ENCODE data around the gene ATF7.

ATF7 gene

DNA sequence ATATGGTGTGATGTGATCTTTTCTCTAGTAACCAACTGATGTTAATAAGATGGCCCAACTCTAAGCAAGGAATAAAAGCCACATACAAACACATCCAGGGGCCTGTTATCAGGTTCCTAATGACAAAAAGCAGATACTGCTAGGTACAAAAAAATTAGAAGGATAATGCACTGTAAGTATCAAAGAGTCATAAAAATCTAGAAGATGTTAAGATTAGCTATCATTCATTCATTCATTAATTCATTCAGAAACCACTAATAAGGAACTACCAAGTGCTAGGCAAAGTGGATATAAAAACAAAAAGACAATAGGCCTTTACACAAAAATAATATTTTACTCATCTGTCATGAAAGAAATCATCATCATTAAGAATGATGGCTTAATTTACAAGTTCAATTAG is 21.6 kb downstream of the ATF7 start:
- no peak for TF ChIP-seq ZNF565 (CRISPR knock-in tag; conservative IDR thresholded peaks at IDR 0.05; ENCODE audit: low read depth)
- TF ChIP-seq, protein P1, sequence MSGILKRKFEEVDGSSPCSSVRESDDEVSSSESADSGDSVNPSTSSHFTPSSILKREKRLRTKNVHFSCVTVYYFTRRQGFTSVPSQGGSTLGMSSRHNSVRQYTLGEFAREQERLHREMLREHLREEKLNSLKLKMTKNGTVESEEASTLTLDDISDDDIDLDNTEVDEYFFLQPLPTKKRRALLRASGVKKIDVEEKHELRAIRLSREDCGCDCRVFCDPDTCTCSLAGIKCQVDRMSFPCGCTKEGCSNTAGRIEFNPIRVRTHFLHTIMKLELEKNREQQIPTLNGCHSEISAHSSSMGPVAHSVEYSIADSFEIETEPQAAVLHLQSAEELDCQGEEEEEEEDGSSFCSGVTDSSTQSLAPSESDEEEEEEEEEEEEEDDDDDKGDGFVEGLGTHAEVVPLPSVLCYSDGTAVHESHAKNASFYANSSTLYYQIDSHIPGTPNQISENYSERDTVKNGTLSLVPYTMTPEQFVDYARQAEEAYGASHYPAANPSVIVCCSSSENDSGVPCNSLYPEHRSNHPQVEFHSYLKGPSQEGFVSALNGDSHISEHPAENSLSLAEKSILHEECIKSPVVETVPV (CRISPR knock-in tag; IDR thresholded peaks at IDR 0.05) = no peak
- TF ChIP-seq TOX (CRISPR knock-in tag; IDR thresholded peaks at IDR 0.05; ENCODE audit: borderline replicate concordance) = no peak
- TF ChIP-seq PPARA (CRISPR knock-in tag; IDR thresholded peaks at IDR 0.05; ENCODE audit: borderline replicate concordance) = no peak
- no peak for TF ChIP-seq GLIS3 (CRISPR knock-in tag; IDR thresholded peaks at IDR 0.05)
- TF ChIP-seq ESRRG (CRISPR knock-in tag; IDR thresholded peaks at IDR 0.05) = no peak
- TF ChIP-seq TSHZ2 (CRISPR knock-in tag; IDR thresholded peaks at IDR 0.05) = no peak
- TF ChIP-seq, protein P2, sequence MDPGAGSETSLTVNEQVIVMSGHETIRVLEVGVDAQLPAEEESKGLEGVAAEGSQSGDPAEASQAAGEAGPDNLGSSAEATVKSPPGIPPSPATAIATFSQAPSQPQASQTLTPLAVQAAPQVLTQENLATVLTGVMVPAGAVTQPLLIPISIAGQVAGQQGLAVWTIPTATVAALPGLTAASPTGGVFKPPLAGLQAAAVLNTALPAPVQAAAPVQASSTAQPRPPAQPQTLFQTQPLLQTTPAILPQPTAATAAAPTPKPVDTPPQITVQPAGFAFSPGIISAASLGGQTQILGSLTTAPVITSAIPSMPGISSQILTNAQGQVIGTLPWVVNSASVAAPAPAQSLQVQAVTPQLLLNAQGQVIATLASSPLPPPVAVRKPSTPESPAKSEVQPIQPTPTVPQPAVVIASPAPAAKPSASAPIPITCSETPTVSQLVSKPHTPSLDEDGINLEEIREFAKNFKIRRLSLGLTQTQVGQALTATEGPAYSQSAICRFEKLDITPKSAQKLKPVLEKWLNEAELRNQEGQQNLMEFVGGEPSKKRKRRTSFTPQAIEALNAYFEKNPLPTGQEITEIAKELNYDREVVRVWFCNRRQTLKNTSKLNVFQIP (CRISPR knock-in tag; IDR thresholded peaks at IDR 0.05; ENCODE audit: borderline replicate concordance, low read depth) = no peak
- no peak for TF ChIP-seq ZNF8 (CRISPR knock-in tag; IDR thresholded peaks at IDR 0.05)
- TF ChIP-seq, protein P3, sequence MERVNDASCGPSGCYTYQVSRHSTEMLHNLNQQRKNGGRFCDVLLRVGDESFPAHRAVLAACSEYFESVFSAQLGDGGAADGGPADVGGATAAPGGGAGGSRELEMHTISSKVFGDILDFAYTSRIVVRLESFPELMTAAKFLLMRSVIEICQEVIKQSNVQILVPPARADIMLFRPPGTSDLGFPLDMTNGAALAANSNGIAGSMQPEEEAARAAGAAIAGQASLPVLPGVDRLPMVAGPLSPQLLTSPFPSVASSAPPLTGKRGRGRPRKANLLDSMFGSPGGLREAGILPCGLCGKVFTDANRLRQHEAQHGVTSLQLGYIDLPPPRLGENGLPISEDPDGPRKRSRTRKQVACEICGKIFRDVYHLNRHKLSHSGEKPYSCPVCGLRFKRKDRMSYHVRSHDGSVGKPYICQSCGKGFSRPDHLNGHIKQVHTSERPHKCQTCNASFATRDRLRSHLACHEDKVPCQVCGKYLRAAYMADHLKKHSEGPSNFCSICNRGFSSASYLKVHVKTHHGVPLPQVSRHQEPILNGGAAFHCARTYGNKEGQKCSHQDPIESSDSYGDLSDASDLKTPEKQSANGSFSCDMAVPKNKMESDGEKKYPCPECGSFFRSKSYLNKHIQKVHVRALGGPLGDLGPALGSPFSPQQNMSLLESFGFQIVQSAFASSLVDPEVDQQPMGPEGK (CRISPR knock-in tag; IDR thresholded peaks at IDR 0.05; ENCODE audit: borderline replicate concordance) = no peak
- TF ChIP-seq ZFP30 (CRISPR knock-in tag; IDR thresholded peaks at IDR 0.05) = no peak
- no peak for TF ChIP-seq ZNF70 (CRISPR knock-in tag; IDR thresholded peaks at IDR 0.05)
- TF ChIP-seq TCF4 (CRISPR knock-in tag; IDR thresholded peaks at IDR 0.05; ENCODE audit: borderline replicate concordance) = no peak
- no peak for ATAC-seq

DNA sequence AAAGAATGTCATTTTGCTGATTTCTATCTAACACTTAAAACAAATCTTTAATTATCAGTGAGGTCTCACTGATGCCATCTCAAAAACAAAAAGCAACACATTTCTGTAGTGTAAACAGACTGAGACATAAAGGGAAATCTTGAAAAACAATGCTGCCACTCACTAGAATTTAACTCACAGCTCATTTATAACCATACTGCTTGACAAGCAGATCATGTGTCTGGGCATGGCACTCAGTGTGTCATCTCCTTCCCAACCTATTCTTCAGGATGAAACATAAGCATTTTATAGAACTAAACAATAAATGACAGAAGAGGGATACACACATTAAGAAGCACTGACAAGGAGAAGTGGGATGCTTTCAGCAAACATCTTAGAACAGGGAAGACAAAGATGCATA is 22.4 kb downstream of the ATF7 start:
- ATAC-seq = no peak
- TF ChIP-seq, protein P1 (CRISPR knock-in tag; IDR thresholded peaks at IDR 0.05) = no peak
- TF ChIP-seq PPARA (CRISPR knock-in tag; IDR thresholded peaks at IDR 0.05; ENCODE audit: borderline replicate concordance) (no peak), ISL1 (CRISPR knock-in tag; IDR thresholded peaks at IDR 0.05) (no peak)
- TF ChIP-seq, protein P3 (CRISPR knock-in tag; IDR thresholded peaks at IDR 0.05; ENCODE audit: borderline replicate concordance) = no peak
- TF ChIP-seq, protein P2 (CRISPR knock-in tag; IDR thresholded peaks at IDR 0.05; ENCODE audit: borderline replicate concordance, low read depth) = no peak

GRCh38 chr12:53603196-53603595 is 23.0 kb downstream of the ATF7 start:
- ATAC-seq = no peak
- TF ChIP-seq BACH2 (CRISPR knock-in tag; IDR thresholded peaks at IDR 0.05; ENCODE audit: borderline replicate concordance) = no peak
- TF ChIP-seq SNAI2 (CRISPR knock-in tag; IDR thresholded peaks at IDR 0.05) = no peak
- TF ChIP-seq ISL1 (CRISPR knock-in tag; IDR thresholded peaks at IDR 0.05) = no peak
- TF ChIP-seq TCF4 (CRISPR knock-in tag; IDR thresholded peaks at IDR 0.05; ENCODE audit: borderline replicate concordance) = no peak
- no peak for TF ChIP-seq RARB (CRISPR knock-in tag; IDR thresholded peaks at IDR 0.05)
- no peak for TF ChIP-seq TSHZ2 (CRISPR knock-in tag; IDR thresholded peaks at IDR 0.05)
- TF ChIP-seq ZNF8 (CRISPR knock-in tag; IDR thresholded peaks at IDR 0.05) = no peak
- no peak for TF ChIP-seq ZNF565 (CRISPR knock-in tag; conservative IDR thresholded peaks at IDR 0.05; ENCODE audit: low read depth)
- no peak for TF ChIP-seq OSR1 (CRISPR knock-in tag; IDR thresholded peaks at IDR 0.05)
- no peak for TF ChIP-seq TOX (CRISPR knock-in tag; IDR thresholded peaks at IDR 0.05; ENCODE audit: borderline replicate concordance)
- TF ChIP-seq CSDC2 (CRISPR knock-in tag; IDR thresholded peaks at IDR 0.05) = no peak
- TF ChIP-seq ZFP30 (CRISPR knock-in tag; IDR thresholded peaks at IDR 0.05) = no peak
- no peak for TF ChIP-seq ARNTL (CRISPR knock-in tag; IDR thresholded peaks at IDR 0.05; ENCODE audit: borderline replicate concordance, low read depth)
